GM21367 (cell line): ENCODE measurements around the gene MARK4.
"Not testable (repeated sequence)": the region's sequence is repeated elsewhere in the genome, so short reads cannot be mapped to it uniquely, and the experiment has no call there.

Experiments
- ATAC-seq: cut with Tn5 transposase; IDR thresholded peaks from one replicate; pipeline ENCODE4 v1.9.1; 2021; ENCODE audit not compliant: unreplicated experiment

Gene MARK4

GRCh38 chr19:45334881-45335280 lies 83.8 kb downstream of the MARK4 start:
- ATAC-seq: not testable (repeated sequence)

- no peak for ATAC-seq
Observed at GRCh38 chr19:45336696-45337251, 85.7 kb downstream of the MARK4 start.

- no peak for ATAC-seq
Observed at GRCh38 chr19:45339629-45340028, 88.6 kb downstream of the MARK4 start.

- ATAC-seq: no peak
Observed at GRCh38 chr19:45340232-45340898, 89.3 kb downstream of the MARK4 start, which contains the start of gene KLC3. Gene KLC3, plus strand, starts transcription at chr19:45340750. Its CDS starts 4,792 bp downstream, at chr19:45345542.

- ATAC-seq: no peak
Observed at GRCh38 chr19:45340899-45341453, 89.9 kb downstream of the MARK4 start.

- no peak for ATAC-seq
Observed at GRCh38 chr19:45342911-45343310, 91.8 kb downstream of the MARK4 start.

GRCh38 chr19:45344621-45345505 lies 93.8 kb downstream of the MARK4 start:
- ATAC-seq: no peak

- ATAC-seq: no peak
Observed at GRCh38 chr19:45345506-45345860, 94.4 kb downstream of the MARK4 start.

- no peak for ATAC-seq
Observed at GRCh38 chr19:45346449-45346848, 95.4 kb downstream of the MARK4 start.

- ATAC-seq: no peak
Observed at GRCh38 chr19:45347570-45348366, 96.7 kb downstream of the MARK4 start.

GRCh38 chr19:45348367-45349125 lies 97.5 kb downstream of the MARK4 start:
- ATAC-seq: no peak

- no peak for ATAC-seq
Observed at GRCh38 chr19:45349126-45349415, 98.0 kb downstream of the MARK4 start.

- no peak for ATAC-seq
Observed at GRCh38 chr19:45349430-45349941, 98.4 kb downstream of the MARK4 start.

- no peak for ATAC-seq
Observed at GRCh38 chr19:45350477-45351058, 99.5 kb downstream of the MARK4 start.

- no peak for ATAC-seq
Observed at GRCh38 chr19:45351401-45351952, 100.4 kb downstream of the MARK4 start.

- no peak for ATAC-seq
Observed at GRCh38 chr19:45352062-45352461, 101.0 kb downstream of the MARK4 start.

- ATAC-seq: no peak
Observed at GRCh38 chr19:45352471-45352870, 101.4 kb downstream of the MARK4 start.

- no peak for ATAC-seq
Observed at GRCh38 chr19:45352914-45353796, 102.1 kb downstream of the MARK4 start.
